GM19351 (cell line): ENCODE results near the gene COL9A1.

Source experiments
- ATAC-seq: cut with Tn5 transposase; IDR thresholded peaks from one replicate; pipeline ENCODE4 v1.9.1; 2021; ENCODE audit warnings: mild to moderate bottlenecking, moderate library complexity; ENCODE audit not compliant: unreplicated experiment

Gene COL9A1

DNA sequence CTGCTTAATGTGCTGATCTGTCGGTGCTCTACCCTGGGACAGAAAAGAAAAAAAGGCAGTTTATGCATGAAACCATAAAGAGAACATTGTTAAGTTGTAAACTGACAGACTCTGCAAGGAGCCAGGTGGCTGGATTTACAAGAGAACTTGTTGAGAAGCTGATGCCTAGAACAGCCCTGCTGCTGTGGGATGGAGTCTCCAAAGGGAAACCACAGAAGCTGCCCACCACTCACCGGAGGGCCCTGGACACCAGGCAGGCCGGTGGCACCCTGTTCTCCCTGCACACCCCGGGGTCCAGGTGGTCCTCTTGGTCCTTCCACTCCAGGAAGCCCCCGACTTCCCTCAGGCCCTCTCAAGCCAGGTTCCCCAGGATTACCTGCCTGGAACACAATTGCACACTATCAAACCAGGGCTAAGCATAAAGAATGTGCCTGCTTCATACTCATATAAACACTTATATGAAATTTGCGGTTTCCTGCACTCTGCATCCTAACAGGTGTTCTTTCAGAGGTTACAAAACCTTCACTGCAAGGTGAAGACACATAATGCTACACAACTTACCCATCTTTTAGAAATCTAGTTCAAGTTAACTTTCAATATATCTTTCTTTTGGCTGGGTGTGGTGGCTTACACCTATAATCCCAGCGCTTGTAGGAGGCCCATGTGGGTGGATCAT, 68.2 kb downstream of the COL9A1 start:
- ATAC-seq = no peak

GRCh38 chr6:70231311-70231710, 71.6 kb downstream of the COL9A1 start:
- no peak for ATAC-seq

DNA sequence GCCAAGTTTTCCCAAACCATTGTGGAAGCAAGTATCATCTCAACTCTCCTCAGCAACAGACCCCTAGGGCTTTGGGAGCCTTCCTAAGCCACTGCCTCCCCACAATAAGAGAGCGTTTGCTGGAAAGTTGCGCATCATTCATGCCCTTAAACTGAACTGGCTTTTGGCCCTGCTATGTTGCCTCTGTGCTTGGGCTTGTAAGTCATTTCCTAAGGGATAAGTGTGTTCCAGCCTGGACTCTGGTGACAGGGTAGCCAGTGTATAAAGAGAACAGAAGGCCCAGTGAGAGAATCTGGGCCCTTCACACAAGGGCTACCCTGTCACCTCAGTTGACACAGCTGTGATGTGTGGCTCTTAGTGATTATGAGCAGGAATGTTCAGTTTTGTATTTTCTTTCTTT, 77.8 kb downstream of the COL9A1 start:
- no peak for ATAC-seq

GRCh38 chr6:70222439-70222749, 80.5 kb downstream of the COL9A1 start:
- ATAC-seq = no peak

DNA sequence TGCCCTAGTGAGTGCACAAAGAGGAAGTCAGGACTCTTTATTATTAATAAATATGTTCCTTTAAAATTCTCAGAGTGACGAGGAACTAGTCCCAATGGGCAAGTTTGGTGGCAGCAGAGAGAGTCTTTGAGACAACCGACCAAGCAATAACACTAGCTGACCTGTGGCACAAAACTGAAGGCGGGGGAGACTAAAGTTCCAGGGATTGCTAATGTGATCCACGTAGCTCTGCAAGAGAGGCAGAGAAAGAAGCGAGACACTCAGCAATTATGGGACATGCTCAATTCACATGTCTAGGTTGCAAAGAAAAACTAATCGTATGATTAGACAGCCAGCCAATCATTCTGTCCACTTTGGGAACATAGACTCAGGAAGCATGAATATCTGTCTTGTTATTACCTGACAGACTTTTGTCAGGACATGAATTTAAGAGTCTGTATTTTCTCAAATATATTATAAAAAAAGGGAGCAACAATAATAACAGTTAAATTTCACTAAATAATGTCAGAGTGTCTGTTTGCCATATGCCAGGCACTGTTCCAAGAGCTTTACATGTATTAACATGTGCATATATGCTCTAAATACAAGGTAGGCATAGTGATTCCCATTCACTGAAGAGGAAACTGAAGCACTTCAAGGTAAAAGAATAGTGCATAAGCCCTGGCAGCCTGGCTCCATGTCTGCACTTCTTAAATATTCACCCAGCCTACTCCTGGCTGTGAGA, 81.0 kb downstream of the COL9A1 start:
- no peak for ATAC-seq

- ATAC-seq = peak; percentile 78
Observed at GRCh38 chr6:70221025-70221714, 81.7 kb downstream of the COL9A1 start.

- no peak for ATAC-seq
Observed at GRCh38 chr6:70219943-70220613, 82.8 kb downstream of the COL9A1 start.

- no peak for ATAC-seq
Observed at GRCh38 chr6:70216767-70217166, 86.1 kb downstream of the COL9A1 start.

- ATAC-seq = no peak
Observed at GRCh38 chr6:70215460-70216108, 87.3 kb downstream of the COL9A1 start.

- ATAC-seq = peak; percentile 44
Observed at GRCh38 chr6:70210462-70210861, 92.4 kb downstream of the COL9A1 start.

DNA sequence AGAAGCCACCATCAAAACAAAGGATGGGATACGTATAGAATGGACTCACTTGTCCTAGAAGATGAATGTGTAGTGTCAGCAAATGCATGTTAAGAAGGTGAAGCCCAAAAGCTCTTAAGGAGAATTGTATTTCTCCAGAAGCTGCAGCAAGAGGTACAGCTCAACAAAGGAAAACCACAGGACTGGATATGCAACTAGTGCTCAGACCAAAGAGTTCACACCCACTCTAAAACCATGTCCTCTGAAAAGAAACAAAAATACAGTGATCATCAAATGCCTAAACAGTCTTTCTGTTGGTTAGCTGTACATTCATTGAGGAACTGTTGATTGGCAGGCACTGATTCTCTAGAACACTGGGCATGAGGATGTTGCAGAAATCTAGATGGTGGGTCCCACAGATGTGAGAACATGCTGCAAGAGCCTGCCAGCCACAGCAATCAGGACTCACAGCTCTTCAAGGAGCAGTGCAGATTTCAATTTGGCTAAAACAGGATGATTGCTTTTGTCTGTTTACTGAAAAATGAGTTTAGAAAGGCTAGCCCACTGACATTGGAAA, 94.6 kb downstream of the COL9A1 start:
- no peak for ATAC-seq

DNA sequence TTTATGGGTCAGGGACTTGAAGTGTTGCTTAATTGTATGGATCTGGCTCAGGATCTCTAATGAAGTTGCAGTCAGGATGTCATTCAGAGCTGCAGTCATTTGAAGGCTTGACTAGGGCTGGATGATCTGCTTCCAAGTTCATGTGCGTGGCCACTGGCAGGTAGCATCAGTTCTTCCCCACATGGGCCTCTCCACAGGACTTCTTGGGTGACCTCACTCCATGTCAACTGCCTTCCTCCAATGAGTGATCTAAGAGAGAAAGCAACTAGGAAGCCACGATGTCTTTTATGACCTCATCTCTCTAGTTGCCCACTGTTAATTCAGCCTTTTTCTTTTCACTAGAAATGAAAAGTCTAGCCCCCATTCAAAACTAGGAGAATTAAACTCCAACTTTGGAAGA, 104.1 kb downstream of the COL9A1 start:
- no peak for ATAC-seq

DNA sequence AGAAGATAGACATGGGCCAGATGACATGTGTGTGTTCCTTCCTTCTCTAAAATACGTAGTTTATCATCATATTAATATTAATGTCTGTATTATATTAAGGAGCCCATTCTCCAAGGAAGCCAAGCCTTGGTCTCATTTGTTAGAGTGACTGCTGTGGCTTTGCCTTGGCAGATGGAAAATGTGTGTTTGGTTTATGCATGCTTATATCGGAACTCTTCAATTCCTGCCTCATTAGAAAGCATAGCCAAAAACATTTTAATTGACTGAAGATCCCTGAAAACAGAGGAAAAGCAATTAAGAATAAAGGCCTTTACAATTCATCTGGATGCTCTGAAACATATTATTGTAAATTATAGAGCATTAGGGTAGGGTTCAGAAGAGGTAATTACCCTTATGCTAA, 106.4 kb downstream of the COL9A1 start:
- no peak for ATAC-seq

DNA sequence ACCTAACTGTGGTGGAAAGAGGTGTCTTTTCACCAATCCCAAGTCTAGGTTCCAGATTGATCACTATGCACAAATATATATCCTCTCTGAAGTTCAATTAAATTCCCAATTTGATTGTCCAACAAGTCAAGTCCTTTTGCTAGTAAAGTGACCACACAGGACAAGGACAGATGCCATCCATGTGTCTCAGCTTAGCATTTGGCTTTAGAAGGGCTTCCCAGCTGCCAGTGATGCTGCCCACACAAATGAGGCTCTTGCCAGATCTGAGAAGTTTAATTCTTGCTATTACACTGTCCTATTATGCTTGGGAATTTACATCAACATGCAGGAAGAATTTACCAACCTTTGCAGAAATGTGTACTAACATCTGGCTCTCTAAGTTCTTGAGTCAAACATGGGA, 108.5 kb downstream of the COL9A1 start:
- ATAC-seq = no peak

GRCh38 chr6:70188202-70188601, 114.7 kb downstream of the COL9A1 start:
- no peak for ATAC-seq

DNA sequence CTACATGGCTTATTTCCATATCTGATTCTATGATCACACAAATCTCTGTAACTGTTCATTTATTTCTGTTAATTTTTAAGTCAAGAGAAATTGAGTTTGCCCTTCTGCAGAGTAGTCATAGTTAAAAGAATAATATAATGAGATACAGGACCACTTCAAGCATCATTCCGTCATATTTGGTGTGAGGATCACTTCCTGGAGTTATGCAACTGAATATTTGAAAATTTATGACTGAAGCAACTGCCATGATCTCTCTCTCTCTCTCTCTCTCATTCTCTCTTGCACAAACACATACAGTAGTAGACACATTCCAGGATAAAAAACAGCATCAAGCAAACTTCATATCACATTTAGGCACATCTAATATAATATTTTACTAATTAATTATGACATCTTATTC, 116.4 kb downstream of the COL9A1 start:
- ATAC-seq = no peak

DNA sequence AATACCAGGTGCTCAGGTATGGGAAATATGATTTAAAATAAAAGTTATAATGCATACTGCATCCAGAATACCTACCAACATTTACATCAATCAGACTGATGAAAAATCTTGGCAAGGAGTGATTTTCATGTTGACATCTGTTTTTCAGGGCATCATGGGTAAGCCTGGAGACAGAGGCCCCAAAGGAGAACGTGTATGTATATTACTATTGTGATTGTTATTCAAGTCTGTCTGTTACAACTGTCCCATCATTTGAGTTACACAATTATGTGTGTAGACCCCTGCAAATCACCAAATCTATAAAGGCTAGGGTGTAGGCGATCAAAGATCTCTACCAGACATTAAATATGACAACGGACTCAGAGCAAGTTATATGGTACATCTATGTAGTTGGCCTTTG, 118.2 kb downstream of the COL9A1 start:
- no peak for ATAC-seq

GRCh38 chr6:70183538-70183937, 119.3 kb downstream of the COL9A1 start:
- no peak for ATAC-seq

- peak; percentile 57 for ATAC-seq
Observed at GRCh38 chr6:70180901-70181599, 121.8 kb downstream of the COL9A1 start.

GRCh38 chr6:70180183-70180900, 122.5 kb downstream of the COL9A1 start:
- no peak for ATAC-seq
